GF-D8 (cell line): ENCODE results near the gene MYO18B.

Experiments
- DNase-seq: peaks from one replicate; lab custom pipeline; 2025; lab: John Stamatoyannopoulos, UW

MYO18B gene

DNA sequence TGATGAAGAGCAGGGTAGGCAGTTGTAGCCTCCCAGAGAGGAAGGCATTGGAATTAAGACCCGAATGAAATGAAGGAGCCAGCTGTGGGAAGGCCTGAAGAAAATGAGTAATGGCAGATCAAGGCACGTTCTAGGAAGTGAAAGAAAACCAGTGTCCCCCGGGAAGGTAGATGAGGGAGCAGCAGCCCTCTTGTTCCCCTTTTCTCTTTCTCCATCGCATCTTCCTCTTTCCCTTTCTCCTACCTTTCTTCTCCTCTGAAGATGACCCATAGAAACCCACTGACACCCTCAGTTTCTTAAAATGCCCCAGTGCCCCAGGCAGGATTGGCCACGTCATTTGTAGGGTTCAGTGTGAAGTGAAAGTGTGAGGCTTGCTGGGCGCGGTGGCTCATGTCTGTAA, 254.7 kb downstream of the MYO18B start:
- no peak for DNase-seq

DNA sequence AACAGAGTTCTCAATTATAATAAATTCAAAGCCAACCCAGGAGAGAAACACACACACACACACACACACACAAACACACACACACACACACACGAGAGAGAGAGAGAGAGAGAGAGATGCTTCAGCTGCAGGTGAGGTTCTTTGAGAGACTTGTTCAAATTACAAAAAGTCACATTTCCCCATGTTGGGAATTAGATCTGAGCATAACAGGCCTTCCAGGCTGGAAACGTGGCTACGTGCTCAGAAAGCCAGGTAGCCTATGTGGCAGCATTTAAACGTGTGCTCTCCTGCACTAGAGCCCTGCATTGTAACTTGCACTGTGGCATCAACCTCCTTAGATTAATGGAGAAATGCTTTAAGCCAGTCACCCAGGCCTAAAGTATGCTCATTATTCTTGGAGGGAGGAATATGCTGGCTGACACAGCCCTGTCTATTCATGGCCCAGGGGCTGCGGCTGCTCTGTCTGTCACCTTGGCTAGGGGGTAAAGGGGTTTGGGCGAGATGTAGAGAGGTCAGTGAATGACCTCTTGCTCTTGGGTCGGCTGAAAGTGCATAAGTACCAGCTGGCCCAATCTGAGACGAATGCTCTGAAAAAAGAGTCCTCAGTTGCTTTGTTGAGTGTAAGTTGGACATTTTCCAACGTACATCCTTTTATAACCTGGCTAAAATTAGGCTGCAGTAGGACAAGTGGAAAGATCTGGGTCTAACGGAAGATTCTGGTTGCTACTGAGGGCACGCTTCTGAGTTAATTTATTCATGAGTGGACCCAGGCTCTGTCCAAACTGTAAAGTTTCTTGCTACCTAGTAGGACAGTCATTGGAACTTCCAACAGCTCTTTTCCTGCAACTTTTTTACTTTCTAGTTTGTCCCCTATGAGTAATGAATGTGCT, 256.1 kb downstream of the MYO18B start:
- DNase-seq: no peak

DNA sequence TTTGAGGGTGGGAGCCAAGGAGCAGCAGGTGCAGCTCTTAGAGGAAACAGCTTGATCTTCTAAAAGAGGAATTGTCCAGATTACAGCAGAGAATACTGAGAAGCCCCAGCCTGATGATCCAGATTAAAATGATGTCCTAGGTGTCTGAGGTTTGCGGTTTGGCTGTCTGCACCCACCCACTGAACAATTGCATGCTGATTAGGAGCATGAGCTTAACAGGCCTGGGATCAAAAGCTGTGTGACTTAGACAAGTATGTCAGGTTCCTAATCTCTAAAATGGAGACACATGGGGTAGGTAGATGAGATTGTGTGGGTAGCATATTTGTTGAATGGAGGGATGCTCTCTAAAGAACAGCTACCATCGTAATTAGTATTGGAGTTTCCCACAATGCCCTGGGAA, 260.5 kb downstream of the MYO18B start:
- DNase-seq: no peak

DNA sequence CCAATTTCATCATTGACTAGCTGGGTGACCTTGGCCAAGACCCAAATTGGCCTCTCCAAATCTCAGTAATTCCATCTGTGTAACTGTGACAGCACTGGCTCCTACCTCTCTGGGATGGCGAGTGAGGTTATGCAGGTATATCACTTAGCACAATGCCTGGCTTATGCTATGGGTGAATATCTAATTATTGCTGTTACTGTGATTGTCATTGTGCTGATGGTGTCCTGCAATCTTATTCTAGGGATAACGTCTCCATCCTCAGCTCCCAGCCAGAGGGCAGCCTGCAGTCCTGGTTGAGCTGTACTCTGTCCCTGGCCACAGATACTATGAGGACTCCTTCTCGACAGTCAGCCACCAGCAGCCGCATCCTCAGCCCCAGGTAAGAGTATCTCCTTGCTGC, 262.5 kb downstream of the MYO18B start:
- no peak for DNase-seq

DNA sequence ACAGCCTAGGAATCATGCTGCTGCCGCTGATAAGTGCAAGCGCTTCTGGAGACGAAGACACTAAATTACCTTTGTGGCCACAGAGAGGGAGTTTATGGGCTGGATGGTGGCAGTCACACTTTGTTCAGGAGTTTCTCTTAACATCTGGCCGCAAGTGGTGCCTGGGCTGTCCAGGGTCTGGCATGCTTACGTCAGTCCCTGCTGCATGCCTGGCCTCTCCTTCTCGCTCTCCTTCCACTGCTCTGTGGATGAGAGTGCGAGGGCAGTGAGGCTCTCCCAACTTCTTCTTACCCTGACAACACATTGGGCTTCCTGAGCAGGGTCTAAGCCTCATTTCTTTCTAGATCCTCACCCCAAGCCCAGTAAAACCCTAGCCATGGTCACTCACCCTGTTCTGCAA, 266.6 kb downstream of the MYO18B start:
- no peak for DNase-seq

DNA sequence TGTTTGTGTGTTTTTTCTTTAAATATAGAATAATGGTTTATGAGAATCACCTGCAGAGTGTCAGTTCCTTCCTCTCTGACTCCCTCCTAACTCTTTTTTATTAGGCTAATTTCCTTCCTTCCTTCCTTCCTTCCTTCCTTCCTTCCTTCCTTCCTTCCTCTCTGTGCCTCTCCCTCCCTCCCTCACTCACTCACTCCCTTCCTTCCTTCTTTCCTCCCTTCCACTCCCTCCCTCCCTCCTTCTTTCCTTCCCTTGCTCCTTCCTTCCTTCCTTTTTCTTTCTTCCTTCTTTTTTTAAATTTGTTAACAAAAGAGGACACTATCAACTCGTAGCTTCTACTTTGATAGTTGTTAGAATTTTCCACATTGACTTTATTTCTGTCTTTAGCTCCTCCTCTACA, 274.9 kb downstream of the MYO18B start:
- no peak for DNase-seq

DNA sequence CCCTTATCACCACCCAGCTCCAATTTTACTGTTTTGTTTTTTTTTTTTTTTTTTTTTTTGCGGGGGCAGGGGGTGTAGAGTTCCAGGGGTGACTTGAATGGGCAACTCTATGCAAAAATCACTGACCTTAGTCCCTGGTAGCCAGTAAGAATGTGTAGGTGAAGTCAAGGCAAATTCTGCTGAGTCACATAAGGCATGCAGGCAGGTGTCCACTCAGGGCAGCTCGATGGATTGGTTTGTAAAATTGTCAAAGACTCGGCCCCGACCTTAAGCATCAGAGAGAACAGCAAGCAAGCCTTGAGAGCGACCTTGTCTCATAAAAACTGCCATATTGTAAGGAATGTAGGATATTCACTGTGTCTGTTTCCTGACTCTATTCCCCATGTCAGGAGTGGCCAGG, 275.9 kb downstream of the MYO18B start:
- DNase-seq: no peak

DNA sequence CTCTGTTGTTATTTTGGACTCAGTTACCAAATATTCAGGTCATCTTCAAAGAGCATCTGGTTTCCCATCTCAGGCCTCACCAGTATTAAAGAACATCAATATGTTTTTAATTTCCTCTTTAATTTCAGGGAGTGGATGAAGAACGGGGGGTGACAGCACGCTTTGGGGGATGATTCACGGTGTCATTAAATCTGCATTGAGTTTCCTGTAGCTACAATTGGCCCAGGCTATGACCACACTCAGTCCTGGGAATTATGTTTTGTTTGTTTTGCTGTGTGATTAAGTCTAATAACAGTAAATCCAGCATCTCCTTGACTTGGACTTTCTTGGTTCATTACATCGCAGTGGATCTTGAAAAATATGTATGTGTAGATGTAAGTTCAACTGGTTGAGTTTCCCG, 277.6 kb downstream of the MYO18B start:
- no peak for DNase-seq

DNA sequence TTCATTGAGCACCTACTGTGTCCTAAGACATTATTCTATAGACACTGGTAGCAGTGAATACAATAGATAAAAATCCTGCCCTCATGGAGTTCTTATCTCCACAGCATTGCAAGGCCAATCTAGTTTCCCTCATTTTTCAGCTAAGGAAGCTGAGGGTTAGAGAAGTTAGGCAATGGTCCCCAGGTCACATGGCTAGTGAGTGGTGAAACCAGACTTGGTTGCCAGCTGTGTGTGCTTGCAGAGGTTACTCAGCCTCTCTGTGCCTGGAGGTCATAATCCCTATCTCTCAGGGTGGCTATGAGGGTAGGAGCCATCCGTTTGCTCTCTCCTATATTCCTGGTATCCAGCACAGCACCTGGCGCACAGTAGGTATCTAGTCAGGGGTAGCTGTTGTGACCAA, 279.5 kb downstream of the MYO18B start:
- DNase-seq: no peak

DNA sequence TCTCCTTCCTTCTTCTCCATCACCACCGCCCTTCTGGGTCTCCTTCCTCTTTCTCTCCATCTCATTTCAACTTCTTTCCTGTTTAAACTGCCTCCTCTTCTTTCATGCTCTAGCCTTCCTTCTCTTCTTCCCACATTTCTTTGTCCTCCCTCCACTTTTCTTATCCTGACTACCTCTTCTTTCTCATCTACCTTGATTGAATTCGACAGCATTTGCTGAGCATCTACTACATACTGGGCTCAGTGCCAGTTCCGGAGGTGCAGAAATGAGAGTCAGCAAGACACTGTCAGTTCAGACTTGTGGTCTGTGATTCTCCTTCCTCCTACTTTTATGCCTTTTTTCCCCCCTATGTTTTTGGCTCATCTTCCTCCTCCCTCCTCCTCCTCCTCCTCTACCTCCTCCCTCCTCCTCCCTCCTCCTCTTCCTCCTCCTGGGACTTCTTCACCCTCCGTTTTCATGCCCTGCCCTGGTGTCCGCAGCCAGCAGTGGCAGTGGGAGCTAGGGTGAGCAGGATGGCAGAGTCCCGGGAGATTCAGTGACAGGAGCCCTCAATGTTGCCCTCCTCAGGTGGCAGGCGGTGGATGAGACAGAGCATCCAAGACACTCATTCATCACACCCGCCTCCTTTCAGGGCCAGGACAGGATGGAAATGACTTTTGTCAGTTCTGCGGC, 281.3 kb downstream of the MYO18B start:
- no peak for DNase-seq

DNA sequence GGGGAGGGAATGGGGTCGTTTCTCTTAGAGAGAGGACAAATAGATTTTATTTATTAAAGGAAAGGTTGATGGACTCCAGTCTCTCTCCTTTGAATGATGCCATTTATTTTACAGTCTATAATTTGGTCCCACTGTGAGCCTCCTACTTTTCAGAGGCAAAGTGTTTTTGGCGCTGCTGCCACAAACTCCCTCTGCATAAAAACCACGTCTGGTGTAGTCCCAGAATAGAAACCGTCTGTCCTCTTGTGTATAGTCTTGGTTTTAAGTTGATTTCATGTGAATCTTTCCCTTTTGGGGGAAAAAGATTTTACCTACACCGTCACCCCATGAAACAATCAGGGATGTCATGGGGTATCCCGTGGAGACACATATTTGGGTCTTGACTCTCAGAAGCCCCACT, 283.6 kb downstream of the MYO18B start:
- no peak for DNase-seq

DNA sequence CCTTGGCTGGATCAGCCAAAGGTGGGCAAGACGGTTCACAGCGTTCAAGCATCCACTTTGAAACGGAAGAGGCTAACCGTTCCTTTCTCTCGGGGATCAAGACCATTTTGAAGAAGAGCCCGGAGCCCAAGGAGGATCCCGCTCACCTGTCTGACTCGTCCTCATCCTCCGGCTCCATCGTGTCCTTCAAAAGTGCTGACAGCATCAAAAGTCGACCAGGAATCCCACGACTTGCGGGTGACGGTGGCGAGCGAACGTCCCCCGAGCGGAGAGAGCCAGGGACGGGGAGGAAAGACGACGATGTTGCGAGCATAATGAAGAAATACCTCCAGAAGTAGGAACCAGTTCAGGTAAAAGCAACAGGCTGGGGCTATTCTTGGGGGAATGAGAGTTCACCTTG, 285.4 kb downstream of the MYO18B start:
- DNase-seq: no peak

DNA sequence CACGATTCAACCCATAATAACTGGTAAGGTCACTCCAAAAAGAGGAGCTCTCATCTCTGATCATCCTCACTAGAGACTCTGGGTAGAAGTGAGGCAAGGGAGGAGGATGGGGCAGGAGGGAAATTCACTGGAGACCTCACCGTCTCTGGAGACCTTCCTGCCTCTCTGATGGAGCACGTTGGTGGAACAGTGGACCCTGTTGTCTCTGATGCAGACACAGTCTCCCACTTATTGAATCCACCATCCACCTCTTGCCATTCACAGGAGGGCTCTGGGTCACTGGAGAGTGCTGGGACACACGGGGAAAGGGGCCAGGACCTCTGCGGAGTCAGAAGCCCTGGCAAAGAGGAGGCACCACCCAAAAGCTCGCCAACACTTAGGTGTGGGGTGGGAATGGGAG, 289.7 kb downstream of the MYO18B start:
- no peak for DNase-seq

DNA sequence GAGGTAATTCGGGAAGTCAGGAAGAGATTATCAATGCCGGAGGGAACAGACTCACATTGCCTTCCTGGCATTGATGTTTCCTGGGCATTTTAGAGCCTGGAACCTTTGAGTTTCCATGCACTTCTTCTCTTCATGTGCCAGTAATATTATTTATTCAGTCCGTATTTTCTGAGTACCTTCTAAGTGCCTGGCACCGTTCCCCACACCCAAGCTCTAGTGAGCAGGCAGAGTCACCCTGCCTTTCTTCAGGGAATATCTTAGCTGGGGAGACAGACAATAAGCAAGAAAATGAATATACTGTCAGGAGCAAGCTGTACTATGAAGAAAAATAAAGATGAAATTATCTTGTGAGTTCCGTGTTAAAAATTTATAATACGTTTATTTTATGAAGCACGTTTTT, 291.1 kb downstream of the MYO18B start:
- DNase-seq: no peak

DNA sequence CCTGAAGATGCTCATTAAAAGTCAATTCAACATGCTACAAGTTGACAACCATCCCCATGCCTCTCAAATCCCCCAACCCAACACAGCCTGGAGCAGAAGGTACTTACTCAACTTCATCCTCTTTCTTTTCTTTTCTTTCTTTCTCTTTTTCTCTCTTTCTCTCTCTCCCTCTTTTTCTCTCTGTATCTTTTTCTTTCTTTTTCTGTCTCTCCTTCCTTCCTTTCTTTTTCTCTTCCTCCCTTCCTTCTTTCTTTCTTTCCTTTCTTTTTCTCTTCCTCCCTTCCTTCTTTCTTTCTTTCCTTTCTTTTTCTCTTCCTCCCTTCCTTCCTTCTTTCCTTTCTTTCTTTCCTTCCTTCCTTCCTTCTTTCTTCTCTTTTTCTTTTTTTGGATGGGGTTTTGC, 291.6 kb downstream of the MYO18B start:
- no peak for DNase-seq

DNA sequence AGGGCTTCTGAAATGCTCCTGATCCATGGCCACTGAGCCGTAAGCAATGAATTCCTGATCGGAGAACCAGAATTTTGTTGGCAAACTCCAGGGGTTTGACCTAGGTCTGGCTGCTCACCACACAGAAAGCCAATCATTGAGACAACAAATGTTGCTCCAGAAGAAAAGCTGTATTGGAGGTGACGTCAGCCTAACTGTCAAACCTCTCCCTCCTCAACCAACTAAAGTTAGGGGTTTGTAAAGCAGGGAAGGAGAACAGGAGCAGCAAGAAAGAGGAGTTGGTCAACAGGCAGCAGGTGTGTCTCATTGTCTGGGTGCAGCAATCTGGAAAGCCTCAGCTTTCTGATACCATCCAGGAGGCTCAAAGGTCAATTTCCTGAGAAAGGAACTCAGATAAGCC, 293.5 kb downstream of the MYO18B start:
- no peak for DNase-seq

DNA sequence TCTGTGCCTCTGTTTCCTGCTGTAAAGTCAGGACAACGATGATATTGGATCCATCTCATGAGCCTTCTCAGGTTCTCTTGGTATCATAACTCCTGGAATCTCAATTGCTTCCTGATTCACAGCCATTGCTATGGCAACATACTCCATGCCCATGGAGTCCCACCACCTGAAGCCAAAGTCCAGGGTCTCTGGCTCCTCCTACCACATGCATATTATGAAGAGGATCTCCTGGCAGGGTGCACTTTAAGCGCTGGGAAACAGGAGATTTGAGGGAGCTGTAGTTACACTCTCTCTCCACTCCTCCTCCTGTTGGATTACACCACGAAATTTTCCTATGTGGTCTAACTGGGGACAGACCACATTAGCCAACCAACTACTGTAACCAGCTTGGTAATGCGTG, 296.4 kb downstream of the MYO18B start:
- DNase-seq: no peak

DNA sequence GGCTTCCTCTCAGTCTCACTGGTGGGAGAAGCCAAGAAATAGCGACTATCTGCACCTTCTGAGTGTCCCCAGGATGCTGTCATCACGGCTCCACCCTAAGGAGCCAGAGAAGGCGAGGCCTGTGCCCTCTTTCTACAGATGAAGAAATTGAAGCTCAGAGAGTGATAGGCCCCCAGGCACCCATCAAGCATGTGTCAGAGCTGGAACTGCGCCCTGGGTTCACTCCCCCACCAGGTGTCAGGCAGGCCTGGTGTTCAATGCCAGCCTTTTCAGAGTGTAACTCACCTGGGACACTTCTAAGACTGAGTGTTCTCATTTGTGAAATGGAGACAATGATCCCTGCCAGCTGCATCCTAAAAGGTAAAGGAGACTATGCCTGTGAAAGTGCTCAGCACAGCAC, 299.9 kb downstream of the MYO18B start:
- no peak for DNase-seq

DNA sequence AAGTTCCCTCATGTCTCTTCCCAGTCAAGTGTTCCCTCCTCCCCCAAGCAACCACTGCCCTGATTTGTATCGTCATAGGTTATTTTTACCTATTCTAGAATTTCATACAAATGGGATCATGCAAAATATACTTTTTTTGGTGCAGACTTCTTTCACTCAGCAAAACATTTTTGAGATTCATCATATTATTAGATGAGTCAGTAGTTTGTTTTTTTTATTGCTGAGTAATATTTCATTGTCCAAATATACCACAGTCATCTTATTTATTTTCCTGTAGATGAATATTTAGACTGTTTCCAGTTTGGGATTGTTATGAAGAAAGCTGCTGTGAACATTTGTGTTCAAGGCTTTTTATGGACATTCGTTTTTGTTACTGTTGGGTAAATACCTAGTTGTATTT, 301.0 kb downstream of the MYO18B start:
- DNase-seq: no peak

DNA sequence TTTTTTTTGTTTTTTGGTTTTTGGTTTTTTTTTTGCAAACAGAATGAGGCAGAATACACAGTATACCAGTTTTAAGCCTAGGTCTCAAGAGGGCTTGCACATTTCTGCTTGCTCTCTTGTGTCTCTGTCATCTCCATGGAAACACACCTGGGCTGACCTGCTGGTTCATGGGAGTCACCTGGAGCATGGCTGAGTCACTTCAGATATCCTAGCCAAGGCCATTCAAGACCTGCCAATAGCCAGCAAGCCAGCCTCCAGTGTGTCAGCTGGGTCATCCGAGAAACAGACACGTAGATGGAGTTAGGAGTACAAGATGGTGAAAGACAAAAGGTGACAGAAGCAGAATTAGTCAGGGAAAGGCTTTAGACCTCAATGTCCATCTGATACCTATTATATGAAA, 303.1 kb downstream of the MYO18B start:
- DNase-seq: no peak

DNA sequence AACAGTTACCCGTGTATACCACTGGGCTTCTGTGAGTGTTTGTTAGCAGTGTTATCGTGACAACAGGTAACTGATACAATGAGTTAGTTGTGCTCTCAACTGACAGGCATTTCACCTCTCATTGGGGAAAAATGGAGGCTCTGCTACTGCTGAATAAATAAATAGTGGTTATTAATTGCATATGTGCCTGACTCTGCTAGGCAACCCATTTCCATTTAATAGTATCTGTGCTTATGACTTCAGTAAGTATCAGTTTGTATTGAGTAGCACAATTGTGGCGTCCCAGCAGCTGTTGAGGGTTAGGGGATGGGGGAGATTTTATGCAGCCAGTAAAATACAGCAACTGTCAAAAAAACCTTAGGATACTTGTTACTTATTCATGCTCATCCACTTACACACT, 303.9 kb downstream of the MYO18B start:
- DNase-seq: no peak

DNA sequence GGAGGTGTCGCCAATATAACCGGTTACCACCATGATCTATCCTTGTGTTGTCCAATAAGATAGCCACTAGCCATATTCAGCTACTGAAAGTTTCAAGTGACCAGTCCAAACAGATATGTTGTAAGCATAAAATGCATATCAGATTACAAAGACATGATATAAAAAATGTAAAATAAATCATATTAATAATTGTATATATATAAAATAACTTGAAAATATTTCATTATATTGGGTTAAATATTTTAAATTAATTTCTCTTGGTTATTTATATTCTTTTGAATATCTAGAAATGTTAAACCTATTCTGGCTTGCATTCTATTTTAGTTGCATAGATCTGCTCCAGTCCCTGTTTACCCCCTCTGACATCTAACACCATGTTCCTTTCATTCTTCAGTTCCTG, 305.5 kb downstream of the MYO18B start:
- no peak for DNase-seq

DNA sequence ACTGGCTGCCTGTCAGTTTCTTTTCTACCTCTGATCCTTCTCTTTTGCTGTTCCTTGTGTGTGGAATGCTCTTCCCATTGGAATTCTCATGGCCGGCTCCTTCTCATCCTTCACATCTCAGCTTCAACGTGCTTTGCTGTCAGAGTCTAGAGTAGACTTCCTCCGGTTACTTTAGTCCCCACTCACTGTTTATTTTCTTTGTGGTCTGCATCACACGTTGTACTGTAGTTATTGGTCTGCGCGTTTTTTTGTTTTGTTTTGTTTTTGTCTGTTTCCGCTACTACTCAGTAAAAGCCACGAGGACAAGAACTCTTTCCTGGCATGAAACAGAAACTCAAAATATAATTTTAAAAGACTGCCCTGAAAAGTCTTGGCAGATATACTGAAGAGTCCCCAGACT, 305.9 kb downstream of the MYO18B start:
- no peak for DNase-seq

DNA sequence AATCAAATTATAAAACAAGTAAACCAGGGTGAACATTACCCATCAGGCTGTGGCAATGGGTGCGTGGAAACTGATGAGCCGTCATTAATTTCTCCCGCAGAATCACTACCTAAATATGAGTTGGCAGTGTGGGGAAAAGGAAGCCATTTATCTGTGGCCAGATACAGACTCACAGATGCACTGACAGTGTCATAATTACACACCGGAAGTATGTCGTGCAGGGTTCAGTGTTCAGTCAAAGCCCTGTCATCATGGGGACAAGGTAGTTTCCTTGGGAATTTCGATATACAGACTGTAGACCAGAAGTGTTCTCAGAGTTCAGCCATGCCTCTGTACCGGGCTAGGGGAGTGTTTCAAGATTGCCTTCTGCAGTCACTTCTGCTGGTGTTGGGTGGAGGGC, 308.1 kb downstream of the MYO18B start:
- no peak for DNase-seq
